Measurements from ENCODE around the gene PARP8.

DNA sequence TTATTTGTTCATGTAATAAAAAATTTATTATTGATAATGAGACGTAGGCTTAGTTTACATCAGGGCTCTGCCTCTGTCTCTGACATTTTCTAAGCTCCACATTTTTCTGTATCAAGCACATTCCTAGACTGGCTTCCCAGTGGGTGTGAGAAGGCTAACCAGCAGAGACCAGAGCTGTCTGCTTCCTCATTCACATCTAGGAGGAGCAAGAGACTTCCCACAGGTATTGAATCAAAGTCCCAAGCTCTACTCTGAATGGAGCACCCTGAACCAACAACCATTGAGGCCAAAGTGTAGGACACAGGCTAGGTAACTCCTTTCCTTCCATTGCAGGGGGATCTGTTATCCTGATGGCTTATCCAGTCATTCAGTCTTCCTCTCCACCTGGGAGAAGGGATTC, 72.4 kb downstream of the PARP8 start:
- TF ChIP-seq, protein P1, sequence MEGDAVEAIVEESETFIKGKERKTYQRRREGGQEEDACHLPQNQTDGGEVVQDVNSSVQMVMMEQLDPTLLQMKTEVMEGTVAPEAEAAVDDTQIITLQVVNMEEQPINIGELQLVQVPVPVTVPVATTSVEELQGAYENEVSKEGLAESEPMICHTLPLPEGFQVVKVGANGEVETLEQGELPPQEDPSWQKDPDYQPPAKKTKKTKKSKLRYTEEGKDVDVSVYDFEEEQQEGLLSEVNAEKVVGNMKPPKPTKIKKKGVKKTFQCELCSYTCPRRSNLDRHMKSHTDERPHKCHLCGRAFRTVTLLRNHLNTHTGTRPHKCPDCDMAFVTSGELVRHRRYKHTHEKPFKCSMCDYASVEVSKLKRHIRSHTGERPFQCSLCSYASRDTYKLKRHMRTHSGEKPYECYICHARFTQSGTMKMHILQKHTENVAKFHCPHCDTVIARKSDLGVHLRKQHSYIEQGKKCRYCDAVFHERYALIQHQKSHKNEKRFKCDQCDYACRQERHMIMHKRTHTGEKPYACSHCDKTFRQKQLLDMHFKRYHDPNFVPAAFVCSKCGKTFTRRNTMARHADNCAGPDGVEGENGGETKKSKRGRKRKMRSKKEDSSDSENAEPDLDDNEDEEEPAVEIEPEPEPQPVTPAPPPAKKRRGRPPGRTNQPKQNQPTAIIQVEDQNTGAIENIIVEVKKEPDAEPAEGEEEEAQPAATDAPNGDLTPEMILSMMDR (IDR thresholded peaks at IDR 0.05): no peak
- no peak for TF ChIP-seq POLR2A (IDR thresholded peaks at IDR 0.05)
